HG02623 (cell line): ENCODE results near the gene GOLGA7B.

Source experiments
- ATAC-seq: cut with Tn5 transposase; IDR thresholded peaks from one replicate; pipeline ENCODE4 v1.9.1; 2021; ENCODE audit warnings: moderate library complexity; ENCODE audit not compliant: unreplicated experiment

Gene GOLGA7B

GRCh38 chr10:97891497-97892167 is 42.0 kb downstream of the GOLGA7B start:
- ATAC-seq, result no peak

- no peak for ATAC-seq
Observed at GRCh38 chr10:97892506-97892905, 42.9 kb downstream of the GOLGA7B start.

DNA sequence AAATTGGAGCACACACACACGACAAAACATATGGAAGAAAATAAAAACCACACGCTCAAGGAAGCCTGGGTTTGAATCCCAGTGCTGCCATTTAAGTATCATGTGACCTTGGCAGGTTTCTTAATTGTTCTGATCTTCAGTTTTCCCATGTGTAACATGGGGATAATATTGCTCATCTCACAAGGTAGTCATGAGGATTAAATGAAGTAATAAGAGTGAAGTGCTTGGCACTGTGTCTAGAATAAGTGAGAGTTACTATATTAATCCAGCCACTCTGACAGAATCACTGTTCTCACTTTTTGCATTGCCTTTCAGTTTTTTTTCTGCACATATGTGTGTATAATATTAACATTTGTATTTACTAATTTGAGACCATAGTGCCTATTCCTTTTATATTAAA is 43.3 kb downstream of the GOLGA7B start:
- no peak for ATAC-seq

- no peak for ATAC-seq
Observed at GRCh38 chr10:97894092-97894491, 44.4 kb downstream of the GOLGA7B start.

DNA sequence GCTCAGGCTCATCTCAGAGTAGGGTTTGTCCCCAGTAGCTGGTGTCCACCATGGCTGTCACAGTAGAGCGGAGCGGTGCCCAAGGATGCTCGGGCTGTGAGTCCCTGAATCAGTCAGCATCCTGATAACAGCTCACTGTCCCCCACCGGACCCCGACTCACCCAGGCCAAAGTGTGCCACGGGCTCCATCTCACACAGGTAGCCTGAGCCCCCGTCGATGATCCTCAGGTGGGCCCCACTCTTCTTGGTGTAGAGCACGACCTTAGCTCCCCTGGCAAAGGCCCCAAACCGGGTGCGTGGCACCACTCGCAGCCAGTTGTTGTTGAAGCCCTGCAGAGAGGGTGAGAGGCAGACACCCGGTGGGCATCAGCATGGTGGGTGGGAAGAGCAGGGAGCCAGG is 45.4 kb downstream of the GOLGA7B start:
- ATAC-seq, result no peak

DNA sequence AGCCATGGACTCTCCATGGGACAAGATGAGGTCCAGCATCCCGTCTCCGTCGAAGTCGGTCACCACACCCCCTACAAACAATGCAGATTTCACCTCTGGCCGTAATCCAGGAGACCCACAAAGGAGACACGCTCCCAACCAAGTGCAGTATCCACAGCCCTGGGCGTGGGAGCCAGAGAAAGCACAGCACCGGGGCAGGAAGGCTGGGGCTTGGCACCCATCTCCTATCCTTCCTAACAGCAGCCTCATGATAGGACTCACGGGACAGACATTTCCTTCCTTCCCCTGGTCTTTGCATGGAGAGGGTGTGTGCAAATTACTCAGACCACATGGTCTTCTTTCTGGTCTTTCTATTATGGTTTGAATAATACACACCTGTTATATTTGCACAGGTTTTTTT is 46.3 kb downstream of the GOLGA7B start:
- ATAC-seq, result no peak

- no peak for ATAC-seq
Observed at GRCh38 chr10:97896756-97897358, 47.2 kb downstream of the GOLGA7B start.

- no peak for ATAC-seq
Observed at GRCh38 chr10:97898429-97898828, 48.8 kb downstream of the GOLGA7B start.

DNA sequence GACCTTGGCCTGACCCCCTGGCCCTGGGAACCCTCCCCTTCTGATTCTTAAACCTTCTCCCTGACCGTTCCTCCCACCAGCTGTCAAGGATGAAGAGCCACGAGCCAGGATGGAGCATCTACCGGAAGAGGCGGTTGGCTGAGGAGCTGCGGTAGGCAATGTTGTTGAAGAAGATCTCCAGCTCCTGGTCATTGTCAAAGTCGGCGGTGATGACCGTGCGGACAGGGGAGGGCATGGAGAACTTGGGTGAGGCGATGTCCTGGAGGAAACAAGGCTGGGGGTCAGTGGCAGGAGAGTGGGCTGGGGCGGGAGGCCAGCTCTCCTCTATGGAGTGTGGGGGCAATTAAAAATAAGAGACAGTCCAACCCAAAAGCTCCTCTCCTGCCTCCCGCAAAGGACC is 51.7 kb downstream of the GOLGA7B start:
- no peak for ATAC-seq

- no peak for ATAC-seq
Observed at GRCh38 chr10:97903128-97904017, 53.7 kb downstream of the GOLGA7B start.

- ATAC-seq, result no peak
Observed at GRCh38 chr10:97904018-97904381, 54.4 kb downstream of the GOLGA7B start.

DNA sequence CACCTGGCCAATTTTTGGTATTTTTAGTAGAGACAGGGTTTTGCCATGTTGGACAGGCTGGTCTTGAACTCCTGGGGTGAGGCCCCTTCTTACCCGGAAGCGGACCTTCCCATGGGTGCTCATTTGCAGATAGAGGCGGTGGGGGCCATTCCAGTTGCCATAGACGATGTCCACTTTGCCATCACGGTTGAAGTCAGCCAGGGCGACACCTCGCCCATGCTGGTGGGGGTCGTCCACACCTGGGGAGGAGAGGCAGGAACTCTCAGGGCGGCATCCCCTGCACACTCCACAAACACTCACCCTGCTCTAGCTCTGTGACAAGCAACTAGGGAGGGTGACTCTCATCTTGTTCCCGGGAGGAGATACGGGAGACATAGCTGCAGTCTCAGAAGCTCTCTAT is 54.9 kb downstream of the GOLGA7B start:
- ATAC-seq, result no peak

- no peak for ATAC-seq
Observed at GRCh38 chr10:97905276-97905675, 55.6 kb downstream of the GOLGA7B start.

DNA sequence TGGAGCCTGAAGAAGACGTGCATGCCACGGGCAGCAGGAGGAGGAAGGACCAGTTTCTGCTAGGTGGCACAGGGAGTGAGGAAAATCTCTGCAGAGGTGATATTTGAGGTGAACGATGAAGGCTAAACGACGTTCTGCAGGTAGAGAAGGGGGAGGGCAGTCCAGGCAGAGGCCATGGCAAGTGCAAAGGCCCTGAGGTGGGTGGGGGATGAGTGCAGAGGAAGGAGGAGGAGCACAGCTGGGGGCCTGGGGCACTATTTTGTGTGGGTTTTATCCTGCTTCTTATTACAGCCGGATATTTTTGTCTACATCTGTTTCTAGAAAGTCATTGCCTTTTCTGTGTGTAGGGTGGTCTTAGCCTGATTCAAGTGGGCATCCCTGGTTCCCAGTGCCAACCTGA is 57.6 kb downstream of the GOLGA7B start:
- no peak for ATAC-seq

GRCh38 chr10:97907830-97908229 is 58.2 kb downstream of the GOLGA7B start:
- no peak for ATAC-seq

- no peak for ATAC-seq
Observed at GRCh38 chr10:97910661-97911060, 61.0 kb downstream of the GOLGA7B start.

DNA sequence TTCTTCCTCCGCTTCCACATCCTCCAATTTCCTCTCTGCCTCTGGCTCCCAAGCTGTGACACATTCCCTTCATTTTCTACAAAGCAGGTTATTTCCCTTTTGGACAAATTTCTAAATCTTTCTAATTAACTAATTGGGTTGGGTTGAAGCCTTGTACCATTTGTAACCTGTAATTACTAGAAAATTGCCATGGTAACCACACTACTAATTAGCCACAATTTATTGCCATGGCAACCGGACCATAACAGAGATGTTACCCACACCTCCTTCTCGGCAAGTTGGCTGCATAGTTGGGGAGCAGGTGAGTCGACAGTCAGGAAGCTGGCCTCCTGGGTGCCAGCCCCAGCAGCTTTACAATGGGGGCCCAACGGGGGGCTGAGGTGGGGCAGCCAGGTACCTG is 61.6 kb downstream of the GOLGA7B start:
- no peak for ATAC-seq

- no peak for ATAC-seq
Observed at GRCh38 chr10:97913193-97913592, 63.5 kb downstream of the GOLGA7B start.

- no peak for ATAC-seq
Observed at GRCh38 chr10:97913614-97914013, 64.0 kb downstream of the GOLGA7B start.

GRCh38 chr10:97914171-97914836 is 64.7 kb downstream of the GOLGA7B start:
- ATAC-seq, result no peak

DNA sequence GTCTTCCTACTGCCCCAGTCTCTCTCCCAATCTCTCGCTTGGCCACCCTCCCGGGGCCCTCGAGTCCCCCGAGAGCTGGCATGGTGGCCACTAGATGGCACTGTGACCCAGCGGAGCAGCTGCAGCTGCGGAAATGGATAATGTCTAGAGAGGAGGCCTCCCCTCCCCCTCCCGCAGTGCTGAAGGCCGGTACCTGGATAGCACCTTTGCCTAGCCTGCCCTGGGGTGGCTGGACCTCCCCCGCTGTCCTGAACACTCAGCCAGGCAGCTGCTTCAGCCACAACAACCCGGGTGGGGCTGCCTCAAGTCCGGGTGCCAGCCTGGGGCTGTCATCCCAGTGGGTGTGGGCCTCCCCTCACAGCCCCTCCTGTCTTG is 65.2 kb downstream of the GOLGA7B start:
- peak; percentile 71 for ATAC-seq
